HG03469 (cell line): ENCODE data around the gene B4GALT5.
"Not testable (repeated sequence)": the region's sequence is repeated elsewhere in the genome, so short reads cannot be mapped to it uniquely, and the experiment has no call there.

Experiments
- ATAC-seq: cut with Tn5 transposase; IDR thresholded peaks from one replicate; pipeline ENCODE4 v1.9.1; 2021; ENCODE audit warnings: mild to moderate bottlenecking, moderate library complexity, moderate number of reproducible peaks; ENCODE audit not compliant: unreplicated experiment

Gene B4GALT5

GRCh38 chr20:49631061-49631716 is 82.5 kb downstream of the B4GALT5 start:
- ATAC-seq, result peak; percentile 16

- ATAC-seq, result peak; percentile 59
Measured at GRCh38 chr20:49630396-49630951, 83.2 kb downstream of the B4GALT5 start.

GRCh38 chr20:49629606-49630005 is 84.1 kb downstream of the B4GALT5 start:
- no peak for ATAC-seq

- ATAC-seq, result not testable (repeated sequence)
Measured at GRCh38 chr20:49628280-49628679, 85.4 kb downstream of the B4GALT5 start.

- no peak for ATAC-seq
Measured at GRCh38 chr20:49627329-49627761, 86.3 kb downstream of the B4GALT5 start.

GRCh38 chr20:49624988-49625387 is 88.7 kb downstream of the B4GALT5 start:
- not testable (repeated sequence) for ATAC-seq

- no peak for ATAC-seq
Measured at GRCh38 chr20:49624317-49624716, 89.4 kb downstream of the B4GALT5 start.

GRCh38 chr20:49622243-49622642 is 91.4 kb downstream of the B4GALT5 start:
- ATAC-seq, result no peak

- ATAC-seq, result peak; percentile 63
Measured at GRCh38 chr20:49620364-49621240, 93.1 kb downstream of the B4GALT5 start.

GRCh38 chr20:49619113-49620048 is 94.3 kb downstream of the B4GALT5 start:
- ATAC-seq, result no peak

- no peak for ATAC-seq
Measured at GRCh38 chr20:49618289-49618688, 95.4 kb downstream of the B4GALT5 start.

- not testable (repeated sequence) for ATAC-seq
Measured at GRCh38 chr20:49617394-49617793, 96.3 kb downstream of the B4GALT5 start.

GRCh38 chr20:49616154-49617007 is 97.3 kb downstream of the B4GALT5 start:
- ATAC-seq, result no peak

- no peak for ATAC-seq
Measured at GRCh38 chr20:49615401-49616153, 98.1 kb downstream of the B4GALT5 start.

GRCh38 chr20:49615051-49615400 is 98.7 kb downstream of the B4GALT5 start:
- ATAC-seq, result not testable (repeated sequence)

GRCh38 chr20:49614338-49615050 is 99.2 kb downstream of the B4GALT5 start:
- ATAC-seq, result no peak

- ATAC-seq, result no peak
Measured at GRCh38 chr20:49612127-49612738, 101.4 kb downstream of the B4GALT5 start.

- ATAC-seq, result not testable (repeated sequence)
Measured at GRCh38 chr20:49611539-49612126, 102.0 kb downstream of the B4GALT5 start.
